Vagina (tissue), 2 donors: ENCODE measurements around the gene CCT5.

ENCODE experiments used
- CTCF ChIP-seq, 3 experiments: fragments of 450-650 bp in 2 of 3; fragments of 200-600 bp in 1 of 3; sonication (generic) in 1 of 3; IDR thresholded peaks; one replicate each; pipeline ENCODE4 v1.5.1; 2017 to 2019; ENCODE audit warnings: antibody characterized with exemption in 3 of 3, mild to moderate bottlenecking in 2 of 3, moderate library complexity in 2 of 3
- POLR2AphosphoS5 ChIP-seq, 2 donors: sonication (generic); formaldehyde crosslinking; IDR thresholded peaks; one replicate each; pipeline ENCODE4 v1.9.0; 2017; ENCODE audit warnings: antibody characterized with exemption in 2 of 2, mild to moderate bottlenecking in 2 of 2, low read depth in 1 of 2; ENCODE audit not compliant: insufficient read depth in 1 of 2

- no peak for TF ChIP-seq CTCF (IDR thresholded peaks at IDR 0.05)
- TF ChIP-seq POLR2AphosphoS5 (IDR thresholded peaks at IDR 0.05; ENCODE audit: insufficient read depth in 1 of 2, low read depth in 1 of 2) = no peak
Measured at GRCh38 chr5:10272053-10272874, 22.2 kb downstream of the CCT5 start.
